Limb (tissue), 2 donors: ENCODE results near the gene SNCAIP.
A peak's percentile ranks its signal among the peaks of the same experiment; 100 is the strongest.

Source experiments
- DNase-seq, 2 donors: peaks; one replicate each; pipeline ENCODE4 v3.0.0-alpha.2; 2016; ENCODE audit errors: extremely low spot score in 2 of 2

SNCAIP gene

DNA sequence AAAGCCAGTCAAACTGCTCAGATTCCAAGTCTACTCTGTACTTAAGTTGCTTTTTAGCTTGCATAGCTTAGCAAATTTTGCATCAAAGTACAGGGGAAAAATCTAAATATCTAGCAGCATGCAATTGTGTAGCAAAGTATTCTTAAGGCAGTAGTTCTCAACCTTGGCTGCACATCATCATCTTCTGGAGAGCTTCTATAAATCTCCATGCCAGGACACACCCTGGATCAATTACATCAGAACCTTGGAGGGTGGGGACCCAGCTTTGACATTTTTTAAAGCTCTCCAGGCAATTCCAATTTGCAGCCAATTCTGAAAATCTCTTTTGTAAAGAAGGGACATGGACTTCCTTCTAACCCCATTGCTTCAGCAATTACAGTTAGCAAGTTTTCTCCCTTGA is 187.5 kb downstream of the SNCAIP start:
- DNase-seq = peak in 1 of 2 donors; percentile 42

DNA sequence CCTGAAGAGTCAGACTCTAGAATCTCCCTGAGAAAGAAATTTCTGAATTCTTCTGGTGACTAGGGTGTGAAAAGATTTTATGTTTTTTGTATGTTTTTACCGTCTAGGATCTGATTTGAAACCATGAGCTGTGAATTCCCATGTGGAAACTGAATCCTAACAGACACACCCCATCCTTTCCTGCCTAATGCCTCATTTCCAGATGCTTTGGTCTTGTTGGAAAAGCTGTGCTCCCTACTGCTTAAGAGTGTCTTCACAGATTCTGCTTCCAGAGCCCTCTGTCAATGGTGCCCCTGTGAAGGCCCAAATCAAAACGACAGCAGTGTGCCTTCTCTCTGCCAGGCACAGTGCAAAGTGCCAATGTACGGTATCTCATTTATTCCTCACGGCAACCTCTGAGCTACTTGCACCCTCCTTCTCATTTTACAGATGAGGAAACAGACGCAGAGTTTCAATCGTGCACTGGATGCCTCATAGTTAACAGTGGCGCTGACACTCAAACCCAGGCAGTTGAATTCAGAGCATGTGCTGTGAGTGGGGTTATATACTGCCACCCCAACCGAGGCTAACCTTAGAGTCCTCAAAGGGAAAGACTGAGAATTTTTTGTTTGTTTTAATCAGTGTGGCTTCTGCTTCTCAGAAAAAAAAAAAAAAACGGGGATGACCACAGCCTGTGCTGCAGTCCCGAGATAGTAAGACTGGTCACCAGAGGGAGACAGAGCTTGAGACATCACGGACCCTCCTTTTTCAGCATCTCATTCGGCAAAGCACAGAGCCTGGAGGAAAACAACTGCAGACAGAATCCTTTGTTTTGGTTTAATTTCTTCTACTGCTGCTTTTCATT is 188.4 kb downstream of the SNCAIP start:
- DNase-seq = peak; percentile 50 to 68

DNA sequence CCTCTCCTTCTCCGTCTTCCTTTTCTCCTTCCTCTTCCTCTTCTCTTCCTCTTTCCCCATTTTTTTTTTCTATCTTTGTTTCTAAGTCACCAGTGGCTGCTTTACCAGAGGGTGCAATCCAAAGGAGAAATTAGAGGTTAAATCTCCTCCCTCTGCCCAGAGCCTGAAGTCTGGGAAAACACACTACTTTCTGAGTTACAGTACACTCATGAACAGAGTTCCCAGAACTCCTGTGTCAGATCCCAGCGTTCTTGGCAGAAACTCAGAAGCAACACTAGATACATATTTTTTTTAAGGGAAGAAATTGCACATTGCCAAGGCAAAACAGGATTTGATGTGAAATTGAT is 189.0 kb downstream of the SNCAIP start:
- peak; percentile 38 to 67 for DNase-seq

DNA sequence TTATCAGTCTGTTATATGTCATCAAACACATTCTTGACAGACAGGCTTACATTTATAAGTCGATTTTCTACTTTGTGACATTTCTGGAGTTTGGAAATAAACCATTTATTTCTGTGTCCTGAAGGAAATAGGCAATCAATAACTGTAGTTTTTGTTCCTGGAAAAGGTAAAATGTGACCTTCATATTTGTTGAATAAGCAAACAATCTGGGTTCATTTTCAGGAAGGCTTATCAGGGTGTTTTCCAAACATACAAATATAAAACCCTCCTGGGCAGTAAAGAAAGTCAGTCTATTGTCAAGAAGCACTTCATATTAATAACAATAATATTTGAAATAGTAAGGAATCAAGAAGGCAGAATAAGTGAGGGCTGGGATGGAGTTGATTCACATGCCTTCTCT is 195.0 kb downstream of the SNCAIP start:
- no peak for DNase-seq

DNA sequence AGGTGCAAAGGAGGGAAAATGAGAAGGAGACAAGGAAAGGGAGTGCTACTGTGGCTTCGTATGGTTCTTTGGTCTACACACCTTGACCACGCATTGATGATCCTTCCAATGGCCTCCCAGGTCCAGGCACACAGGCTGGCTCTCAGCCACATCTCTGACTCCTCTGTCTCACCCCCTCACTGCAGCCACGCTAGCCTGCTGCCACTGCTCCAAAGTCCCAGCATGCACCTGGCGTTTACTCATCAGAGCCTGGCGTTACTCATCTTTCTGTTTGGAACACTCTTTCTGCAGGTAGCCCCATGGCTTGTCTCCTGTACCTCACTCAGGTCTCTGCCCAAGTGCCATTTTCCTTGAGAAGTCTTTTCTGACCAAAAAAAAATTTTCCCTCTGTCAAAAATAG is 195.5 kb downstream of the SNCAIP start:
- DNase-seq = no peak

DNA sequence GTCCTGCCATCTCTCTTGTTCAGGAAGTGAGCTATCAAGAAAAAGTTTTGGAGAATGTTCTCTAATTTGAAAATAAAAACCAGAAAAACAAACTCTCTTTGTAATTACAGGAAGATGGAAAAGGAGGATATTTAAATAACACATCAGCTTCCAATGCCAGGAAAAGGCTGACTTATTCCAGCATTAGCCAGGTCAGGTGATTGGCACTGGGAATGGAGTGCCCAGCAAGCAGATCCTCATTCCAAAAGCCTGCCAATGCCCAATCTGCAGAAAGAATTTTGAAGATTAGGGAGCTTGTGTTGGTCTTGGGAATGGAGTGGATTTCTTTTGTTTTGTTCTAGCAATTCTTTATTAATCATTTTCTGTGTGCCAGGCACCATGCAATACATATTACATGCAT is 196.6 kb downstream of the SNCAIP start:
- DNase-seq = no peak
